ENCODE measurements around the gene NHS.

GRCh38 chrX:17768997-17769396 lies 394.0 kb downstream of the NHS start:
- no peak for TF ChIP-seq CTCF (IDR thresholded peaks at IDR 0.05; ENCODE audit: insufficient read depth, low read length)
- TF ChIP-seq POLR2AphosphoS5 (IDR thresholded peaks at IDR 0.05; ENCODE audit: low read depth) = no peak
- no peak for TF ChIP-seq REST (IDR thresholded peaks at IDR 0.05; ENCODE audit: insufficient replicate concordance, low read depth)
- no peak for TF ChIP-seq SPI1 (IDR thresholded peaks at IDR 0.05; ENCODE audit: borderline replicate concordance, low read depth)
